Natural killer cell (primary cell): ENCODE data around the gene COL4A1. TPM values are rescaled to one million over a fixed set of nuclear protein-coding genes. Genes with fewer than 3 reads are reported as not detected.

Experiments
- ATAC-seq, 3 donors: fragments of 150-1000 bp in 2 of 3; fragments of 200-7000 bp in 1 of 3; cut with Tn5 transposase; 1 replicate in 1 of 3; 2 replicates in 2 of 3; pipeline ENCODE4 v1.10.0; 2021; ENCODE audit warnings: mild to moderate bottlenecking in 2 of 3, moderate library complexity in 2 of 3
- DNase-seq, 2 donors: peaks; one replicate each; pipeline versions ENCODE4 v3.0.0 to v3.0.0-alpha.2; 2013 to 2021; ENCODE audit warnings: mixed read lengths in 1 of 2
- H3K27ac ChIP-seq: one replicate; pipeline ENCODE4 v1.5.1; 2013; ENCODE audit warnings: mild to moderate bottlenecking, low read length
- H3K27me3 ChIP-seq: one replicate; pipeline ENCODE4 v1.6.1; 2013; ENCODE audit warnings: low read length; ENCODE audit not compliant: control insufficient read depth, insufficient read depth
- H3K36me3 ChIP-seq: one replicate; pipeline ENCODE4 v1.6.1; 2013; ENCODE audit warnings: low read length; ENCODE audit not compliant: control insufficient read depth, insufficient read depth
- H3K4me1 ChIP-seq: one replicate; pipeline ENCODE4 v1.6.1; 2013; ENCODE audit warnings: low read length; ENCODE audit not compliant: control insufficient read depth, insufficient read depth
- H3K4me3 ChIP-seq: one replicate; pipeline ENCODE4 v1.5.1; 2013; ENCODE audit warnings: low read length
- H3K9me3 ChIP-seq: one replicate; pipeline ENCODE4 v1.6.1; 2013; ENCODE audit warnings: low read length; ENCODE audit not compliant: control insufficient read depth, insufficient read depth
- H3K27ac Mint-ChIP-seq, 2 donors: one replicate each; pipeline ENCODE4 v1.8.0; 2022; ENCODE audit warnings: mild to moderate bottlenecking in 2 of 2, mixed read lengths in 2 of 2, moderate library complexity in 1 of 2
- H3K27me3 Mint-ChIP-seq, 2 donors: one replicate each; pipeline ENCODE4 v1.8.0; 2022; ENCODE audit warnings: low read depth in 2 of 2, mixed read lengths in 2 of 2
- H3K36me3 Mint-ChIP-seq: one replicate; pipeline ENCODE4 v1.8.0; 2022; ENCODE audit warnings: mixed read lengths
- H3K4me1 Mint-ChIP-seq, 2 donors: one replicate each; pipeline ENCODE4 v1.8.0; 2022; ENCODE audit warnings: mixed read lengths in 2 of 2
- H3K4me3 Mint-ChIP-seq: one replicate; pipeline ENCODE4 v1.8.0; 2022; ENCODE audit warnings: mild to moderate bottlenecking, moderate library complexity, mixed read lengths
- H3K9me3 Mint-ChIP-seq, 2 donors: one replicate each; pipeline ENCODE4 v1.8.0; 2022; ENCODE audit warnings: mixed read lengths in 2 of 2
- WGBS: methylation state at CpG from one replicate; pipeline ENCODE4 v1.1.7; 2013; ENCODE audit warnings: missing lambda C conversion rate; ENCODE audit not compliant: insufficient coverage; 5-methylcytosine and 5-hydroxymethylcytosine counted together
- intact Hi-C: fragments of 100-400 bp; cut with micrococcal nuclease; formaldehyde crosslinking; loops from one replicate; pipeline ENCODE4 v1.14.2; 2022
- total RNA-seq, 4 donors: library from RNA; stranded (reverse); fragments of 120-200 nt in 1 of 4; gene quantifications; one replicate each; pipeline versions ENCODE4 v1.2.3 to v1.2.4, GENCODE V29; 2013 to 2022
- TF ChIP-seq, protein P1 (sequence below): fragments of 200-600 bp; IDR thresholded peaks from one replicate; pipeline ENCODE4 v1.8.0; 2022; ENCODE audit warnings: antibody characterized with exemption

The COL4A1 gene
- total RNA-seq, 3 donors from 2014 or later (not counting 1 experiment from before 2014, with no cell fraction given), result not detected

DNA sequence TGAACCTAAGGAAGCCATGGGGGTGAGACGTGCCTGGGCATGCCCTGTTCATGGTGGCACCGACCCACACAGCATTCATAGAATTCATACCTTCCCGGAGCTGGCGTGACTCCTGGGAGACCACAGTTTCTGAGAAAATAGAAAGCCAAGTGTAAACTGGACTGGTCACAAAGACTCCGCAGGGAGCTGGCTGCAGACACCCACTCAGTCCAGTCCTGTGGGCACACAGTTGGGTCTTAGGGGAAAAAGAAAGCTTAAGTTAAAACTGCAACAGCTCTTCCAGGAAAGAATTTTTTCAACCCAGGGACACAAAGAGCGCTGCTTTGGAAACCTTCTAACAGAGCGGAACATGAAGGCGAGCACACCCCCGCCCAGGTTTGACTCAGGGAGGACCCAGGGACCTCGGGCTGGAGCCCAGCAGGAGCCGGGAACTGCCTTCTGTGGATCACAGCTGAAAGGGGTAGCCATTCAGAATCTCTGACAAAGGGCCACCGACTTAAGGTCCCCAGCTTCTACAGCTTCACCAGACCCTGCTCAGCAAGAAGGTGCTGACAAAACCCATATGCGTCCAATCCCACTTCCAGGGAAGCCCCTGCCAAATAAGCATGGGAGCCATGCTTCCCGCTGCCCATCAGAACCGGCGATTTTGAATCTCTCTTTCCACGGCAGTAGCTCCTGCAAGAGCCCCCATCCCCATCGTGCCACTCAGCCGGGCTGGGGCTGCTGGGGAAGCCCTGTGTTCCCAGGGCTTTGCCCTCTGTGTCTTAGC is 183.7 kb downstream of the COL4A1 start:
- intact Hi-C loops, result no loop called here
- H3K27me3 Mint-ChIP-seq, result peaks cover 14 to 39% of the 10 kb centered on the region in 2 donors
- H3K4me3 ChIP-seq, result no peak overlapping the region
- DNase-seq (no peak), ATAC-seq (no peak)
- H3K27ac Mint-ChIP-seq, result no peak overlapping the region
- H3K4me1 Mint-ChIP-seq, result no peaks in the 10 kb centered on the region
- no peak overlapping the region for H3K4me3 Mint-ChIP-seq
- no peak overlapping the region for H3K27ac ChIP-seq
- no peaks in the 10 kb centered on the region for H3K36me3 Mint-ChIP-seq
- no peaks in the 10 kb centered on the region for H3K9me3 Mint-ChIP-seq
- no peaks in the 10 kb centered on the region for H3K36me3 ChIP-seq
- no peaks in the 10 kb centered on the region for H3K4me1 ChIP-seq
- 90% methylated on average over 19 of the region's 19 CpGs for WGBS
- TF ChIP-seq, protein P1, sequence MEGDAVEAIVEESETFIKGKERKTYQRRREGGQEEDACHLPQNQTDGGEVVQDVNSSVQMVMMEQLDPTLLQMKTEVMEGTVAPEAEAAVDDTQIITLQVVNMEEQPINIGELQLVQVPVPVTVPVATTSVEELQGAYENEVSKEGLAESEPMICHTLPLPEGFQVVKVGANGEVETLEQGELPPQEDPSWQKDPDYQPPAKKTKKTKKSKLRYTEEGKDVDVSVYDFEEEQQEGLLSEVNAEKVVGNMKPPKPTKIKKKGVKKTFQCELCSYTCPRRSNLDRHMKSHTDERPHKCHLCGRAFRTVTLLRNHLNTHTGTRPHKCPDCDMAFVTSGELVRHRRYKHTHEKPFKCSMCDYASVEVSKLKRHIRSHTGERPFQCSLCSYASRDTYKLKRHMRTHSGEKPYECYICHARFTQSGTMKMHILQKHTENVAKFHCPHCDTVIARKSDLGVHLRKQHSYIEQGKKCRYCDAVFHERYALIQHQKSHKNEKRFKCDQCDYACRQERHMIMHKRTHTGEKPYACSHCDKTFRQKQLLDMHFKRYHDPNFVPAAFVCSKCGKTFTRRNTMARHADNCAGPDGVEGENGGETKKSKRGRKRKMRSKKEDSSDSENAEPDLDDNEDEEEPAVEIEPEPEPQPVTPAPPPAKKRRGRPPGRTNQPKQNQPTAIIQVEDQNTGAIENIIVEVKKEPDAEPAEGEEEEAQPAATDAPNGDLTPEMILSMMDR, result no peak
- no peaks in the 10 kb centered on the region for H3K27me3 ChIP-seq
- H3K9me3 ChIP-seq, result no peaks in the 10 kb centered on the region

DNA sequence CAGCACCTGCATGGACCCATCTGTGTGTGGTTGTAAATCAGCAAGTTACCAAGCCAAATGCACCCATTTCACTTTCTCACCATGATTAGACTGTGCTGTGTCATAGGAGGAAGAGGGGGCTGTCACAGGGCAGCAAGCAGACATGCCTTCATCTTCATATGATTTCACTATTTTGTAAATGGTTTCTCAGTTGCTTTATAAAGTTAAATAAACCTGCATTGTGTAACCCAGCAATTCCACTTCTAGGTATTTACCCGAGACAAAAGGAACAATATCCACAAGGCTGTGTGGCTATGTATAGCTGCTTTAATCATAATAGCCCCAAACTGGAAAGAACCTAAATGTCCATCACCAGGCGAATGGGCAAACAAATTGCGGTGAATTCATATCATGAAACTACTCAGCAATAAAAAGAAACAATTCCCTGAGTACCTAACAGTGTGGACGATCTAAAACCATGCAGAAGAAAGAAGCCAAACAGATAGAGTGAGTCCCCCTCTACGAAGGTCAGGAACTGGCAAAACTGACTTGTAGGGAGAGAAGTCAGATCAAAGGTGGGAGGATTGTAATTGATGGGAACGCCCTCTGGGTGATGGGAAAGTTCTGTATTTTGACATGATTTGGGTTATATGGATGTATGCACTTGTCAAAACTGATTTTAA is 185.4 kb downstream of the COL4A1 start:
- Mint-ChIP-seq H3K27me3 (peaks cover 13 to 26% of the 10 kb centered on the region in 2 donors), H3K4me3 (no peak overlapping the region), H3K36me3 (no peaks in the 10 kb centered on the region), H3K4me1 (no peaks in the 10 kb centered on the region), H3K9me3 (no peaks in the 10 kb centered on the region), H3K27ac (no peak overlapping the region)
- TF ChIP-seq, protein P1, result no peak
- Histone ChIP-seq H3K9me3 (no peaks in the 10 kb centered on the region), H3K4me3 (no peak overlapping the region), H3K27me3 (no peaks in the 10 kb centered on the region), H3K27ac (no peak overlapping the region), H3K4me1 (no peaks in the 10 kb centered on the region), H3K36me3 (no peaks in the 10 kb centered on the region)
- ATAC-seq, result no peak
- 87% methylated on average over 6 of the region's 6 CpGs for WGBS
- intact Hi-C loops, result no loop called here
- DNase-seq, result no peak

DNA sequence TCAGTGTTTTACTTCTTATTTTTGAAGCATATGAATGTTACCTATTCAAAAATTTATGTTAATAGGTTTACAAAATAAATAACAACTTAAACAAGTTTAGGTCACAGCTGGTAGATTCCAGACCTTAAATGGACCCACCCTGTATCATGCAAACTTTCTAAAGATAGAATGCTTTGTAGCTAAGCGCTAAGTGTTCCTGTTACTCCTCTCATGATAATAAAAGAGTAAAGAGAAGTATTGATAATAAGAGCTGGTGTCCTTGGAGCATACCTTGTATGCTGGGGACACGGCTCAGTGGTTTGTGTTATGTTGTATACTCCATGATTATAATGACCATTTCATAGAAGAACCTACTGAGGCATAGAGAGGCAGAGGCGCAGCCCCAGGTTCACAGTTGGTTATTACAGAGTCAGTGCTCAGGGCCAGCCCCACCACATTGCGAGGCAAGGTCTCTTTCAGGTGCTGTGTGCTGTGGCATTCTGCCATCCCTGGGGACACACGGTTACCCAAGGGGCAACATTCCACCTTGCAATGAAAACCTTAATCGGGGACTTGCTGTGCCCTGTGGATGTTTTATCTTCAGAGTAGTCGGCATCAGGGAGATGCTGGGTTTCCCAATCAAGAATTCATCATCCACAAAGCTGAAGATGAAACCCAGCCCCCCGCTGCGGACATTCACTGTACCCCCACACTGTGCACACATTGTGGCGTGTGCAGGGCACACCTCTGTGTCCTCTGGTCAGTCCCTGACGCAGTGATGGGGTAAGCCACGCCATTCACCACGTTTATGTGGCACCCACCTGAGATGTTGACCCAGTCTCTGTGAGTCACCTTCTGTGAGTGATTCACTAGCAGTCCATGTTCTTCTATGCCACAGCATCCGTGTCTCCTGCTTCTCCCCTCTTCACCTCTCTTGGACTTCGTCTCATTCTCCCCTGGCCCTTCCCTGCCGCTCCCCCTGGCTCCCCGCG is 186.7 kb downstream of the COL4A1 start:
- peaks cover 14 to 31% of the 10 kb centered on the region in 2 donors for H3K27me3 Mint-ChIP-seq
- ATAC-seq (no peak), DNase-seq (no peak)
- intact Hi-C loops, result no loop called here
- no peak overlapping the region for H3K4me3 ChIP-seq
- H3K36me3 ChIP-seq, result no peaks in the 10 kb centered on the region
- TF ChIP-seq, protein P1, result no peak
- H3K9me3 ChIP-seq, result no peaks in the 10 kb centered on the region
- no peaks in the 10 kb centered on the region for H3K36me3 Mint-ChIP-seq
- no peak overlapping the region for H3K4me3 Mint-ChIP-seq
- H3K27me3 ChIP-seq, result peaks cover 3% of the 10 kb centered on the region
- no peaks in the 10 kb centered on the region for H3K9me3 Mint-ChIP-seq
- peaks cover 3% of the 10 kb centered on the region for H3K4me1 ChIP-seq
- no peaks in the 10 kb centered on the region for H3K4me1 Mint-ChIP-seq
- no peak overlapping the region for H3K27ac Mint-ChIP-seq
- no peak overlapping the region for H3K27ac ChIP-seq
- 86% methylated on average over 18 of the region's 18 CpGs for WGBS
